ENCODE results near the gene SYCP2L.
"Not testable (repeated sequence)": the region's sequence is repeated elsewhere in the genome, so short reads cannot be mapped to it uniquely, and the experiment has no call there.

SYCP2L gene

DNA sequence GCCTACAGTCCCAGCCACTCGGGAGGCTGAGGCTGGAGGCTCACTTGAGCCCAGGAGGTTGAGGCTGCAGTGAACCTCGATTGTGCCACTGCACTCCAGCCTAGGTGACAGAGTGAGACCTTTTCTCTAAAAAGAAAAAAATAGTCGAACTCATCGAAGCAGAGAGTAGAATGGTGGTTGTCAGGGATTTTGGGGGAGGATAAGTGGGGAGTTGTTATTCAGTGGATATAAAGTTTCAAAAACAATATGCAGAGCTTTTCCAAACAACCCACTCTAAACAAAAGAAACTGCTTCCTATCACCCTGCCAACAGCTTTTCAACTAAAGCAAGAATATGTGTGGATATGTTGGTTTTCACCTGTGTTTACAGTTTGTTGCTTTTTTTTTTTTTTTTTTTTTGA is 37.0 kb upstream of the SYCP2L start:
- Histone ChIP-seq H3K27me3 (ENCODE audit: control insufficient read depth, low read length) (no peaks in the 10 kb centered on the region), H3K4me2 (ENCODE audit: low read length) (no peak overlapping the region), H3K4me3 (ENCODE audit: low read length) (no peak overlapping the region), H3K9me2 (replicated peaks; ENCODE audit: control insufficient read depth, low read length) (no peaks in the 10 kb centered on the region), H3K9me3 (ENCODE audit: control insufficient read depth, insufficient read depth, low read length) (peaks cover 4% of the 10 kb centered on the region; the same call in 1 of the 2 replicates), H3K4me1 (ENCODE audit: control insufficient read depth, low read length) (no peaks in the 10 kb centered on the region), H3K27ac (ENCODE audit: low read depth, low read length) (no peak overlapping the region), H3F3A (ENCODE audit: control insufficient read depth, insufficient read depth) (no peaks in the 10 kb centered on the region), H3K79me2 (ENCODE audit: control insufficient read depth, low read length) (no peaks in the 10 kb centered on the region), H4K20me1 (ENCODE audit: control insufficient read depth, insufficient read depth, low read depth, low read length) (no peaks in the 10 kb centered on the region), H3K36me3 (ENCODE audit: control insufficient read depth, low read length) (no peaks in the 10 kb centered on the region)
- TF ChIP-seq, protein P1, sequence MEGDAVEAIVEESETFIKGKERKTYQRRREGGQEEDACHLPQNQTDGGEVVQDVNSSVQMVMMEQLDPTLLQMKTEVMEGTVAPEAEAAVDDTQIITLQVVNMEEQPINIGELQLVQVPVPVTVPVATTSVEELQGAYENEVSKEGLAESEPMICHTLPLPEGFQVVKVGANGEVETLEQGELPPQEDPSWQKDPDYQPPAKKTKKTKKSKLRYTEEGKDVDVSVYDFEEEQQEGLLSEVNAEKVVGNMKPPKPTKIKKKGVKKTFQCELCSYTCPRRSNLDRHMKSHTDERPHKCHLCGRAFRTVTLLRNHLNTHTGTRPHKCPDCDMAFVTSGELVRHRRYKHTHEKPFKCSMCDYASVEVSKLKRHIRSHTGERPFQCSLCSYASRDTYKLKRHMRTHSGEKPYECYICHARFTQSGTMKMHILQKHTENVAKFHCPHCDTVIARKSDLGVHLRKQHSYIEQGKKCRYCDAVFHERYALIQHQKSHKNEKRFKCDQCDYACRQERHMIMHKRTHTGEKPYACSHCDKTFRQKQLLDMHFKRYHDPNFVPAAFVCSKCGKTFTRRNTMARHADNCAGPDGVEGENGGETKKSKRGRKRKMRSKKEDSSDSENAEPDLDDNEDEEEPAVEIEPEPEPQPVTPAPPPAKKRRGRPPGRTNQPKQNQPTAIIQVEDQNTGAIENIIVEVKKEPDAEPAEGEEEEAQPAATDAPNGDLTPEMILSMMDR (IDR thresholded peaks at IDR 0.05; ENCODE audit: low read depth, low read length, poor library complexity, severe bottlenecking) = no peak
- no peak for TF ChIP-seq EZH2phosphoT487 (IDR thresholded peaks at IDR 0.05; ENCODE audit: borderline replicate concordance, low read length)

DNA sequence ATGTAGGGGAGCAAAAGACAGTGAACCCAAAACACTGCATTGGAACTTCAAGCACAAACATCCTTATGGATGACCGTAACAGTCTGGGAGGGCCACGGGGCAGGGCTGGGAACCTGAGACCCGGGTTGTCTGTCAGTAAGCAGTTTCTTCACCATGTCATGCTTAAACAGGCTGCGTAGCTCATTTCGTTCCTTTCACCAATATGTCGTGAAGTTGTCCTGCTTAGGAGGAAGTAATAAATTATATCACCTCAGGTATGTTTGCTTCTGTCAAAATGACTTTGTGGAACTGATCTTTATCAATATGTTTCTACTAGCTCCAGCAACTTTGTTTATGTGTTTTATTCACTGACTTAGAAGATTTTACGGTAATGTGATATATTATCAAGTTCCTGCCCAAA is 36.1 kb upstream of the SYCP2L start:
- Histone ChIP-seq H3K4me1 (ENCODE audit: control insufficient read depth, low read length) (0 out of 2 replicates have a peak, but pooled peaks cover 3% of the 10 kb centered on the region), H3K9me2 (replicated peaks; ENCODE audit: control insufficient read depth, low read length) (no peaks in the 10 kb centered on the region), H3F3A (ENCODE audit: control insufficient read depth, insufficient read depth) (no peaks in the 10 kb centered on the region), H3K79me2 (ENCODE audit: control insufficient read depth, low read length) (no peaks in the 10 kb centered on the region), H3K27me3 (ENCODE audit: control insufficient read depth, low read length) (no peaks in the 10 kb centered on the region), H3K9me3 (ENCODE audit: control insufficient read depth, insufficient read depth, low read length) (peaks cover 4% of the 10 kb centered on the region; the same call in 1 of the 2 replicates), H3K27ac (ENCODE audit: low read depth, low read length) (no peak overlapping the region), H4K20me1 (ENCODE audit: control insufficient read depth, insufficient read depth, low read depth, low read length) (no peaks in the 10 kb centered on the region), H3K4me3 (ENCODE audit: low read length) (no peak overlapping the region), H3K36me3 (ENCODE audit: control insufficient read depth, low read length) (no peaks in the 10 kb centered on the region), H3K4me2 (ENCODE audit: low read length) (no peak overlapping the region)
- TF ChIP-seq, protein P1 (IDR thresholded peaks at IDR 0.05; ENCODE audit: low read depth, low read length, poor library complexity, severe bottlenecking) = no peak
- TF ChIP-seq EZH2phosphoT487 (IDR thresholded peaks at IDR 0.05; ENCODE audit: borderline replicate concordance, low read length) = no peak

DNA sequence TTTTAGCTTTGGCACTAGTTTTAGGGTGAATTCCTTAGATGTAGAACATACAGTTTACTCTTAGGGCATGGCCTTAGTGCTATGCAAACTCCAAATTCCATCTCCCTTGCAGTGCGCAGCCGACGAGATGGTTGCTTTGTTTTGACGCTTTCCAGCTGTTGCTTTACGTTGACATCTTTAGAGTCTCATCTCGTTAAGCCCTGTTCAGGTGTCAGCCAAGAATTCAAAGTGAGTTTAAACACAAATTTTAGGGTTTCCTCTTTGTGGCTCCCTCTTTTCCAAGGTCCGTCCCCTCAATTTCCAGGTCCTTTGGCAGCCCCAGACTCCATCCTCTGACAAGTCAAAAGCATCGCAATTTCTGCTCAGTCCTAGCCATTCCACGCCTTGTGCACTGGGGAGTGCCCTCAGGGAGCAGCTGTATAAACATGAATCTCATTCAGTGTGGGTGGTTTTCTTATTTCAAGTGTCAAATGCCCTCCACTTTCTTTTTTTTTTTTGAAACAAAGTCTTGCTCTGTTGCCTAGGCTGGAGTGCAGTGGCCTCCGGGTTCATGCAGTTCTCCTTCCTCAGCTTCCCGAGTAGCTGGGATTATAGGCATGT is 34.4 kb upstream of the SYCP2L start:
- Histone ChIP-seq H3K4me2 (ENCODE audit: low read length) (no peak overlapping the region), H3K4me1 (ENCODE audit: control insufficient read depth, low read length) (0 out of 2 replicates have a peak, but pooled peaks cover 3% of the 10 kb centered on the region), H3K4me3 (ENCODE audit: low read length) (no peak overlapping the region), H3K27me3 (ENCODE audit: control insufficient read depth, low read length) (no peaks in the 10 kb centered on the region; the same call in 1 of the 2 replicates), H3F3A (ENCODE audit: control insufficient read depth, insufficient read depth) (no peaks in the 10 kb centered on the region), H3K27ac (ENCODE audit: low read depth, low read length) (no peak overlapping the region), H3K9me3 (ENCODE audit: control insufficient read depth, insufficient read depth, low read length) (peaks cover 4% of the 10 kb centered on the region; the same call in 1 of the 2 replicates), H3K36me3 (ENCODE audit: control insufficient read depth, low read length) (no peaks in the 10 kb centered on the region), H4K20me1 (ENCODE audit: control insufficient read depth, insufficient read depth, low read depth, low read length) (no peaks in the 10 kb centered on the region), H3K79me2 (ENCODE audit: control insufficient read depth, low read length) (no peaks in the 10 kb centered on the region), H3K9me2 (replicated peaks; ENCODE audit: control insufficient read depth, low read length) (no peaks in the 10 kb centered on the region)
- no peak for TF ChIP-seq EZH2phosphoT487 (IDR thresholded peaks at IDR 0.05; ENCODE audit: borderline replicate concordance, low read length)
- TF ChIP-seq, protein P1 (IDR thresholded peaks at IDR 0.05; ENCODE audit: low read depth, low read length, poor library complexity, severe bottlenecking) = no peak

DNA sequence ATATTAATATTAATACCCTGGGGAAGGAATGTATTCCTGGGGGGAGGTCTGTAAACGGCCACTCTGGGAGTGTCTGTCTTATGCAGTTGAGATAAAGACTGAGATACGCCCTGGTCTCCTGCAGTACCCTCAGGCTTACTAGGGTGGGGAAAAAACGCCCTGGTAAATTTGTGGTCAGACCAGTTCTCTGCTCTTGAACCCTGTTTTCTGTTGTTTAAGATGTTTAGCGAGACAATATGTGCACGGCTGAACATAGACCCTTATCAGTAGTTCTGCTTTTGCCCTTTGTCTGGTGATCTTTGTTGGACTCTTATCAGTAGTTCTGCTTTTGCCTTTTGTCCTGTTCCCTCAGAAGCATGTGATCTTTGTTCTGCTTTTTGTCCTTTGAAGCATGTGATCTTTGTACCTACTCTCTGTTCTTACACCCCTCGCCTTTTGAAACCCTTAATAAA is 33.0 kb upstream of the SYCP2L start:
- H3K9me3 ChIP-seq (ENCODE audit: control insufficient read depth, insufficient read depth, low read length); H3F3A ChIP-seq (ENCODE audit: control insufficient read depth, insufficient read depth); H3K27me3 ChIP-seq (ENCODE audit: control insufficient read depth, low read length); H3K4me2 ChIP-seq (ENCODE audit: low read length); H3K36me3 ChIP-seq (ENCODE audit: control insufficient read depth, low read length); H3K27ac ChIP-seq (ENCODE audit: low read depth, low read length); H4K20me1 ChIP-seq (ENCODE audit: control insufficient read depth, insufficient read depth, low read depth, low read length); H3K4me1 ChIP-seq (ENCODE audit: control insufficient read depth, low read length); H3K4me3 ChIP-seq (ENCODE audit: low read length); H3K79me2 ChIP-seq (ENCODE audit: control insufficient read depth, low read length); H3K9me2 ChIP-seq (replicated peaks; ENCODE audit: control insufficient read depth, low read length): not testable (repeated sequence)
